ENCODE data around the gene CHPF2. TPM values are rescaled to one million over a fixed set of nuclear protein-coding genes. Genes with fewer than 3 reads are reported as not detected.

Gene CHPF2
- total RNA-seq, 1 donor from 2014 or later = 50.6 TPM

DNA sequence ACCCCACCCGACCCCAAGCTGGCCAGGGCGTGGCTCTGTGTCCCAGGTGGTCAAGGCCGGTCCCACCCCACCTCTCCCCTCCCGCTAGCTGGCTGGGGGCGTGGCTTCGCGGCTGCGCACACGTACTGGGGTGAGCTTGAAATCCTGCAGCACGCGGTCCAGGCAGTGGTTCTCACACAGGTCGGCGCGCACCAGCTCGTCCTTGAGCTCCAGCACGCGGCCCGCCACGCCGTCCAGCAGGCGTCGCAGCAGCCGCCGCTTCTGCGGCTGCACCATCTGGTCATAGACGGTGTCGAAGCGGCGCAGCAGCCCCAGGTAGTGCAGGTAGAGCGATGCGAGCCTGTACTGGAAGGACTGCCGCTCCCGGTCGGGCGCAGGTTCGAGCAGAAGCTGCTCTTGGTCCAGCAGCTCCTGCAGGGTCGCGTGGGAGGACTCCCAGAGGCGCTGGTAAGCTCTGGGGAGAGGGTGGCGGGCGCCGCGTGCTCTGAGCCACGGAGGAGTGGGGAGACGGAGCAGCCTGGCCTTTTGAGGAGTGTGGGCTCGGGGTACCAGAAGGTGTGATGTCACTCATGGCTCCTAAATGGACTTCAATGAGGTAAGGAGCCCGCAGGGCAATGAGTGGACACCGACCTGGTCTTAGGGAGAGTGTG lies 27.8 kb upstream of the CHPF2 start:
- intact Hi-C loops (cut with micrococcal nuclease) = no loop called here

DNA sequence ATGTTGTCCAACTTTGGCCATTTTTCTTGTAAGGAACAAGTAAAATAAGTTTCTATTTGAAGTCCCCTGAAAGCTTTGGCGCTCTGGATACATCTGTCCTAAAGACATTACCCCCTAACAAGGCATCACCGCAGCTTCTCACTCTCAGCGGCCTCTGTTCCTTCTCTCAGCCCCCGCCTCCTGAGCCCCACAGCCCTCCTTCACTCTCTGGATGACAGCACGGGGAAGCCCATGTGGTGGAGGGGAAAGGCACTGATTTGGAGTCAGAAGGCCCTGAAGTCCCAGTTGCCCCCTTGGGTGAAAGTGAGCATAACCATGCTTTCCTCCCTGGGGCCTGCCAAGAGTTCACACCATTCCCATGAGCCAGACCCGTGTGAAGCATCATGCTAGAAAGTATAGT lies 26.6 kb upstream of the CHPF2 start:
- intact Hi-C loops (cut with micrococcal nuclease) = no loop called here

GRCh38 chr7:151206914-151207313 lies 25.4 kb upstream of the CHPF2 start:
- intact Hi-C loops (cut with micrococcal nuclease) = no loop called here

DNA sequence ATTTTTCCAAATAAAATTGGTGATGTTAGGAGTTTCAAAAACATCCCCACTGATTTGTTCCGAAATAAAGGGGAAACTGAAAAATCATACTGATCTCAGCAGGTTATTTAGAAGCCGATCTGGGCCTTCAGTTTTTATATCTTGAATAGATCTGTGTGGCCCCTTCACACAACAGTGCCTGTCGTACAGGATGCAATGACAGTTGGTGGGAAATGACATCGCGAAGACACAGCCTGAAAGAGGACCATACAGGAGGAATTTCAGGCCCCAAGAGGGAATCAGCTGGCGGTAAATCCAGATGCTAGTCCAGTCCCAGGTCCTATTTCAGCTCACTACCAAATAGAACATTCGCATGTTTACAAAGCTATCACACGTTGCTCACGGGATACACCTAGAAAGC lies 25.0 kb upstream of the CHPF2 start:
- intact Hi-C loops (cut with micrococcal nuclease) = no loop called here

DNA sequence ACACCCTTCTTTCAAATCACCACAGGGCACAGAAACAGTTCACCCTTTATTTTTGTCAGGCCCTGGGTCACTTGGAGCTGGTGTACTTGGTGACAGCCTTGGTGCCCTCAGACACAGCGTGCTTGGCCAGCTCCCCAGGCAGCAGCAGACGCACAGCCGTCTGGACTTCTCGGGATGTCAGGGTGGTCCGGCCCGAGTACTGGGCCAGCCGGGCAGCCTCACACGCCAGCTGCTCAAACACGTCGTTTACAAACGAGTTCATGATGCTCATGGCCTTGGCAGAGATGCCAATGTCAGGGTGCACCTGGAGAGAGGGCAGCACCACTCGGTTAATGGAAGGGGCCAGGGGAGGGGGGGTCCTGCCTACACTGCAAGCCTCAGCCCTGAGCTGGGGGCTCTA lies 24.5 kb upstream of the CHPF2 start:
- intact Hi-C loops (cut with micrococcal nuclease) = no loop called here

- intact Hi-C loops (cut with micrococcal nuclease) = no loop called here
Measured at GRCh38 chr7:151208253-151208862, 23.9 kb upstream of the CHPF2 start.

DNA sequence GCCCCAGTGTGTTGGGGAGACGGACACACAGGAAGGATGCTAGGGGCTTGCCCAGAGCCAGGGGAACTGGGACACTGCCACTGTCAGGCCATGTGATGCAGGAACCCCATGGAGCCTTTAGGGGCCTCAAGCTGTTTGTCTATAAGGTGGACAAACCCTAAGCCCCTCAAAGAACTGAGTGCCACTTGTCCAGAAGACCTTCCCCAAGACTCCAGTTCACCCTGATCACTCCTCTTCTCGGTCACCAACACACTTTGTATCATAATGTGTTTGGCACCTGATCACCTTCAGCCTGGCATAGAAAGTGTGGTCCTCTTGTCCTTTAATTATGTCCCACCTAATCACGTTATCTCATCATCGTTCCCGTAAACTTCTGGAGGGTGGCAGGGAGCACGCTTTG lies 22.7 kb upstream of the CHPF2 start:
- intact Hi-C loops (cut with micrococcal nuclease) = no loop called here

DNA sequence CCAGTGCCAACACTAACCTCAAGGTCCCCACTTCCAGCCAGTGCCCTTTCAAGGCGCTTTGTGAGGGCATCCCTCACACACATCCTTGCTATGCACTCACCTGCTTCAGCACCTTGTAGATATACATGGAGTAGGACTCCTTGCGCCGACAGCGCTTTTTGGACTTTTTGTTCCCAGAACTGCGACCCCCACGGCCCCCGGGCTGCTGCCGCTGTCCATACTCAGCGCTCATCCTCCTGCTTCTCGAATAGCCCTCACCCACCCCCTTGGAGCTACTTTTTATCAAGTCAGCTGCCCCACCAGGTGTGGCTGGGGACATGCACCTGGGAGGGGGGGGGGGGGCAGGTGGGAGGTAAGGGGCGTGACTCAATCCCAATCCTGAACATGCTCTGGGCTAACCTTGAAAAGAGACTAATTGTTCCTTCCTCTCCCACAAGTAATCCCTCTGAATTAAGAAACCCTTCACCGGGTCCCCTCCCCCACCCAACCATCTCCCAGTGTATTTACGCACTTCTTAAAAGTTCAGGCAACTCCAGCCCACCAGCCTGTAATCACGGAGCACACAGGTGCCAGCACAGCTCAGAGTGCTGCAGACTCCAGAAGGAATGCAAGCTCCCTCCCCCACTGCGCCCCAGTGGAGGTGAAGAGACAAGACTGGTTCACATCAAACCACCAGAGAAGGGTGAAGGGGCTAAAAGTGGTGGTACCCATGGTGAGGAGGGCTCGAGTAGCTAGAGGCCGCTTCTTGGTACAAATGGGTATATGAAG lies 22.0 kb upstream of the CHPF2 start, which contains the start of gene H2BK1:
H2BK1 (minus strand) TSS at position 402 of the 768 bp plus-strand sequence; CDS start at position 232, 170 bp downstream.
- intact Hi-C loops (cut with micrococcal nuclease) = no loop called here

DNA sequence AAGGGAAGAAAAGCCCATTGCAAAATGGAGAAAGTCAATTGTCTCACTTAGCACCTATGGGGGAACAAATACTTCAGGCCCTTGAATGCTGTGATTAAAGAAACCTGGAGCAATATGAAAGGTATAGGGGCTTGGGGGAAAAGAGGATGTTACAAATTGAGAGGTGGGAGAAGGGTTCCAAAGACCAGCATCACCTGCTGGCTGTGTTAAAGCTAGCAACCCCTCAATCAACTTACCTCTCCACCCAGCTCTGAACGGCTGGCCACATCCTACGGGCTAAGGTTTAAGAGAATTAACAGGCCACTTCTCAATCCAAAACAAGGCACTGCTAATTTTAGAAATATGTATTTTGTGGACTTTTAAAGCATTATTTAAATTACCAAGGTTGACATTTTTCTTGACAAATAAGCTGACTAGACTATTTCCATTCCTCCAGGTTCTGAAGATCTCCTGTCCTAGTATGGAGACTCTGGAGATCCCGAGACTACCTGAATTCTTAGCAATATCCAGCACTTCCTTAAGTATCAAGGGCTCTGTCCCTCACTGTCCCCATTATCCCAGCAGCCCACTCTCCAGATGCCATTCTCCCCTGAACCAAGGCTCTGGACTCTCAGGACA lies 21.0 kb upstream of the CHPF2 start:
- intact Hi-C loops (cut with micrococcal nuclease) = no loop called here

DNA sequence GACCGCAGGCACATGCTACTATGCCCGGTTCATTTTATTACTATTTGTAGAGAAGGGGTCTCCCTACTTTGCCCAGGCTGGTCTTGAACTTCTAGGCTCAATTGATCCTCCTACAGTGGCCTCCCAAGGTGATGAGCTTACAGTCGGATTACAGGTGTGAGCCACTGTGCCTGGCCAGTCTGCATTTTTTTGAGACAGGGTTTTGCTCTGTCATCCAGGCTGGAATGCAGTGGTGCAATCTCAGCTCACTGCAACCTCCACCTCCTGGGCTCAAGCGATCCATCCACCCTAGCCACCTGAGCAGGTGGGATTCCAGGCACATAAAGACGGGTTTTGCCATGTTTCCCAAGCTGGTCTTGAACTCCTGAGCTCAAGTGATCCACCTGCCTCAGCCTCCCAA lies 19.7 kb upstream of the CHPF2 start:
- intact Hi-C loops (cut with micrococcal nuclease) = no loop called here

- intact Hi-C loops (cut with micrococcal nuclease) = no loop called here
Measured at GRCh38 chr7:151213826-151214225, 18.5 kb upstream of the CHPF2 start.

DNA sequence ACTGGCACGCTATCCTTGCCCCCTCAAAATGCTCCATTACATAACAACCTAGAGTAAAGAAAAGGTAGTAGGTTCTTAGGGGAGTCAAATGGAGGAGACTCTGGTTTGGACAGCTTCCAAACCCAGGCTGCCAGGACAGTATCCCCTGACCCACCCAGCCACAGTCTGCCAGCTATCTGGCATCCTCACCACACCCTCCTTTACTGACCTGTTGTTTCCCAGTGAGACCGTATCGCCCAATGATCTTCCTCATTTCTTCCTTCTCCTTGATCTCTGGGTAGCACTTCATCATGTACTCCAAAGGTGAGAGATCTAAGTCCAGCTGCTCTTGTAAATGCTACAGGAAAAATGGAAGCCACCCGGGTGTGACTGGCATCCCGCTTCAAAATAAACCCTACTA lies 16.9 kb upstream of the CHPF2 start:
- intact Hi-C loops (cut with micrococcal nuclease) = no loop called here

DNA sequence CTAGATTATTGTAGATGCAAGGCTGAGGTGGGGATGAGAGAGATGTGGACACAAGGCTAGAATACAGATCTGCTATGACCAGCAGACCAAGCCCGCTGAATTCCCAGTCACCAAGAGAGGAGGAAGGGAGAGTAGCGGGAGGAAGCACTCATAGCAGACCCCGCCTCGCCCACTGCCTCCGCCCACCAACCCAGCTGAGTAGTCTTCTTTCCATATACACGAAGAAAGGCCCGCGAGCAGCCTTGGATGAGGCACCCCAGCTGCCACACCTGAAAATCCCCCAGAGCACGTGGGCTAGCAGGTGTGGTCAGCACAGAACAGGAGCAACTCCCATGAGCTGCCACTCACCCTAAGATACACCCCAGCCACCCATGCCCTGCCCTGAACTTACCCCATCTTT lies 14.1 kb upstream of the CHPF2 start:
- intact Hi-C loops (cut with micrococcal nuclease) = no loop called here

DNA sequence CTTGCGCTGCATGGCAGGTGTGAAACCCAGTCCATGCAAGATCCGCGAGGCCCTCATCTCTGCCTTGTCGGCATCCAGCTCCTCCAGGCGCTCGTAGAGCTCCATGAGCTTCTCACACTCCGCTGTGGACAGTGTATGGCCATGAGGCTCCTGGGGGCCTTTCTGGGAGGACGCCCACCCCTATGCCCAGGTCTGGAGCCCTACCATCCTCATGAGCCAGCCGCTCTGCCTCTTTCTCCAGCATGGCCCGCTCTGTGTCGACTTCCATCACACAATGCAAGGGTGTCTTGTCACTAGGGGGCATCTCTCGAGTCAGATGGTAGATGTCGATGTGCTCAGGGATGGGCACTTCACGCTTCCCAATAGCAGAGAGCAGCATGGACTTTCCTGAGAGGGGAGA lies 8.6 kb upstream of the CHPF2 start:
- intact Hi-C loops (cut with micrococcal nuclease) = no loop called here

DNA sequence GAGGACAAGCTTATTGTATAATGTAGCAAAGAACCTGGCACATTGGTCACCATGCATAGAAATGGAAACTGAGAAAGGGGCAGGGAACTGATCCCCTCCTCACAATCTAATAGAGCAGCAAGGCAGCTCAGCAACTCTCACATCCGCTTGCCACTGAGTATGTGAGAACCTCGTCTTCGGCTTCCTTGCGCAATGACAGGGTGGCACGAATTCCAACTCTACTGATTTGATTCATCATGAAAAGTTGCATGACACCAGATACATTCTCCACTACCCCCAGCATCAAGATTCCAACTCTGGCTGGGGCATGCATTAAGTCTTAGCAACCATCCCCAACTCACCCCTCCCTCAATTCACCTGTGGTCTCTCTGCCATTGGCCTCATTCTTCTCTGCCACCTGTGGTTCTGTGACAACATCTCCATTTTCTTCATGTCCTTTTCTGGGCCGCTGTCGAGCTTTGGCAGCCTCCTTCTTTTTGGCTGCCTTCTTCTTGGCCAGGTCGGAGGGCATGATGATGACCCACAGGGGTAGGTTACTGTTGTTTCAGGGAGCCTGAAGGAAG lies 6.3 kb upstream of the CHPF2 start:
- intact Hi-C loops (cut with micrococcal nuclease) = loop anchor here (5.0 kb wide), 1 partner anchor 1509 kb away; no protein-coding TSS in a partner anchor

- intact Hi-C loops (cut with micrococcal nuclease) = loop anchor here (5.0 kb wide), 1 partner anchor 1509 kb away; no protein-coding TSS in a partner anchor
Measured at GRCh38 chr7:151226560-151226874, 5.8 kb upstream of the CHPF2 start.

DNA sequence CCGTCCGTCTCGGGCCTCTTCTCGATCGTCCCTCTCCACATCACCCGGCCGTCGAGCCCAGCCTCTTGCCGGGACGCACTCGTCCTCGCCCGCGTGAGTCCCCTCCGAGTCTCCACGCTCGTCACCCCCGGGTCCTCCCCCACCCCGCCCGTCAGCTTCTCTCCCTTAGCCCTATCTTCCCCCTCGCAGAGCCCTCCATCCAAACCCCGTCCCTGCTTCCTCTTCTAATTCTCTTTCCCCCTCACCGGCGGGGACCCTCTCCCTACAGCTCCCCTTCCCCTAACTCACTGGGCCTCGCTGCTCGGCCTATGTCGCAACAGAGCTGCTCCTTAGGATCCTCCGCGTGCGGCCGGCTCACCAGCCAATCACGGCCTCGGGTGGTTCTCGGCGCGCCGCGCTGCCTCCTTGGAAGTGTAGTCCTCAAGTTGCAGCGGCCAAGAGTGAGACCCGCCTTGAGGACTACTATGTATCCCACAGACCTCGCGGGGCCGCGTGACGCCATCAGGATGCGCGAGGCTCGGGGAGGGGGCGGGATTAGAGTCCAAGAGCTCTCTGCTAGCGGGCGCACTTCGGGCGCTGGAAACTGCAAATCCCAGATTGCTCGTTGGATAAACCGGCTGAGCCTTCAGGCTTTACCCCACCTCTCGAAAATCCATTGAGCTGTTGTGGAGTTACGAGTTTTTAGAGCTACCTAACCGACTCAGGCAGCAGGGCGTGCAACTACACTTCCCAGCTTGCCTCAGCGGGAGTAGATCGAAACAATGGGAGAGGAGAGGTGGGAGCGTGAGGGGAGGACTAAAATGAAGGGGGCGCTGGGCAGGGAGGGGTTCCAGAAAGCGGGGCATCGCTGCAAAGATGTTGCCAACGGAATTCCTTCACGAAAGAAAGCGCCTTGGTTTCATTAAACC lies 5.2 kb upstream of the CHPF2 start, which contains the start of gene ABCF2:
ABCF2 (minus strand) TSS at position 331 of the 908 bp plus-strand sequence. CDS start 747 bp downstream, outside the sequence.
- intact Hi-C loops (cut with micrococcal nuclease) = loop anchor here (1.0 to 5.0 kb wide), 14 partner anchors 17 to 1510 kb away; partner anchors contain the start of genes ABCB8, ATP6V0E2, NUB1 and TMUB1

DNA sequence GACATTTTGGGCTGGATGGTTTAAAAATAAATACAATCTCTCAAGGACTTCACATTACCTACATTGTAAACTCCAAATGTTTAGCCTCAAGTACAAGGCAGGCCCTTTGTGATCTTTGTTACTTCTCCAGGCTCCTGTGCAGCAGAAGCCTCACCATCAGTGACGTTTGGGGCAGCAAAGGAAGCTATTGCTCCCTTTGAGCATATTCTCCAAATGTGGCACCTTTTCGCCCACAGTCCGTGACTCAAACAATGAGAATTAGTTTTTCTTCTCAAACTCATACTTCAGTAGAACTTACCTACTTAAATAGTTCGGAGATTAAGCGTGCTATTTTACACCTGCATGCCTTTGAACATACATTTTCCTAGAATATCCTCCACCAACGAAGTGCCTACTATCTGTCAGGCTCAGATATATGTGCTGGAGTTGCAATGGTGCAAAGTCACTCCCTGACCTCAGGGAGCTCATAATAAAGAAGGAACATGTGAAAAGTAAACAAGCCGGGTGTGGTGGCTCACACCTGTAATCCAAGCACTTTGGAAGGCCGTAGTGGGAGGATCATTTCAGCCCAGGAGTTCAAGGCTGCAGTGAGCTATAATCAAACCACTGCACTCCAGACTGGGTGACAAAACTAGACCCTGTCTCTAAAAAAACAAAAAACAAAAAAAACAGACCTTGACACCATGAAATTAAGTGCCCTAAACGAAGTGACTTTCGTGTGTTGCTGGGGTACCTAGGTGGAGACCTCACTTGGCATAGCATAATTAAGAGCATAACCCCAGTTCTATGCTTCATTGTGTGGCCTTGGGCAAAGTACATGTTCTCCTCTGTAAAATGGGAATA lies 4.0 kb upstream of the CHPF2 start:
- intact Hi-C loops (cut with micrococcal nuclease) = loop anchor here (5.0 kb wide), 1 partner anchor 1511 kb away; no protein-coding TSS in a partner anchor

DNA sequence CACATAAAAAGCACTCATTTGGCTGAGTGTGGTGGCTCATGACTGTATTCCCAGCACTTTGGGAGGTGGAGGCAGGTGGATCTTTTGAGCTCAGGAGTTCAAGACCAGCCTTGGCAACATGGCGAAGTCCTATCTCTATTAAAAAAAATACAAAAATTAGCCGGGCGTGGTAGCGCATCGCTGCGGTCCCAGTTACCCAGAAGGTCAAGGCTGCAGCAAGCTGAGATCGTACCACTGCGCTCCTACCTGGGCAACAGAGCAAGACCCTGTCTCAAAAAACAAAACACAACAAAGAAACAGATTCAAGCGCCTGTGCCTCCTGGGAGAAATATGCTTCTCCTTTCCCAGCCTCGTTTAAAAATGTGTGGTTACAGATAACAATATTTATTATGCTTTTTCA lies 3.0 kb upstream of the CHPF2 start:
- intact Hi-C loops (cut with micrococcal nuclease) = loop anchor here (5.0 kb wide), 1 partner anchor 1512 kb away; no protein-coding TSS in a partner anchor
